GM18858 (cell line): Measurements from ENCODE around the gene CCNF.
"Not testable (repeated sequence)": the region's sequence is repeated elsewhere in the genome, so short reads cannot be mapped to it uniquely, and the experiment has no call there.

Experiments
- ATAC-seq: cut with Tn5 transposase; IDR thresholded peaks from one replicate; pipeline ENCODE4 v1.9.1; 2021; ENCODE audit not compliant: unreplicated experiment

The CCNF gene

GRCh38 chr16:2470603-2471015 is 41.4 kb downstream of the CCNF start:
- no peak for ATAC-seq

DNA sequence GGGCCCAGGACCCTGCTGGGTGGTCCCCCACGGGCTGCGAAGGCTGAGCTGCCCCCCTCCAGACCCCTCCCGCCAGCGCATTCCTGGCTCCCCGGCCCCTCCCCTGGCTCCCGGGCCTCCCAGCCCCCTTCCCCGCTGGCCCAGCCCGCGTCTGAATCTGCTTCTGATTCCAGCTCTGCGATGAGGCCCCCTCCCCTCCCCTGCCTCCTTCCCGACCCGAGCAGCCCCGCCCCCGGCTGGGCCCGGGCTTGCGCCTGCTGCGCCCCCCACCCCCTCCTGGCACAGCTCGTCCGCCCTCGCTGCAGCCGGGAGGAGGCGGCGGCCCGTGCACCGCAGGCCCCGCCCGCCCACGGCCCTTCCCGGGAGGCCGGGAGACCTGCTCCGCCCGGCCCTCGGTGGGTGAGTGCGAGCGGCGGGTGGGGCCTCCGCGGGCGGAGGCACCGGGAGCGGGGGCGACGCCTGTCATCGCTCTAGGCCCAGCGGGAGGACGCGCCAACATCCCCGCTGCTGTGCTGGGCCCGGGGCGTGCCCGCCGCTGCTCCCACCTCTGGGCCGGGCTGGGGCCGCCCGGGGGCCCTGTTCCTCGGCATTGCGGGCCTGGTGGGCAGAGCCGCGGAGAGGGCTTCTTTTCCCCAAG is 41.9 kb downstream of the CCNF start, which contains the start of gene NTN3:
Gene NTN3, plus strand, starts transcription at position 282 of the 637 bp plus-strand sequence. CDS start 405 bp downstream, outside the sequence.
- no peak for ATAC-seq

GRCh38 chr16:2471653-2472487 is 42.6 kb downstream of the CCNF start:
- ATAC-seq, result no peak

DNA sequence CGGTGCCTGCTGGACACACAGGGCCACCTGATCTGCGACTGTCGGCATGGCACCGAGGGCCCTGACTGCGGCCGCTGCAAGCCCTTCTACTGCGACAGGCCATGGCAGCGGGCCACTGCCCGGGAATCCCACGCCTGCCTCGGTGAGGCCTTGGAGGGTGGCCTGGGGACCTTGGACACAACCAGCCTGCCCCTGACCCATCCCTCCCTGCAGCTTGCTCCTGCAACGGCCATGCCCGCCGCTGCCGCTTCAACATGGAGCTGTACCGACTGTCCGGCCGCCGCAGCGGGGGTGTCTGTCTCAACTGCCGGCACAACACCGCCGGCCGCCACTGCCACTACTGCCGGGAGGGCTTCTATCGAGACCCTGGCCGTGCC is 43.2 kb downstream of the CCNF start:
- no peak for ATAC-seq

GRCh38 chr16:2472885-2473445 is 43.7 kb downstream of the CCNF start:
- ATAC-seq, result no peak

DNA sequence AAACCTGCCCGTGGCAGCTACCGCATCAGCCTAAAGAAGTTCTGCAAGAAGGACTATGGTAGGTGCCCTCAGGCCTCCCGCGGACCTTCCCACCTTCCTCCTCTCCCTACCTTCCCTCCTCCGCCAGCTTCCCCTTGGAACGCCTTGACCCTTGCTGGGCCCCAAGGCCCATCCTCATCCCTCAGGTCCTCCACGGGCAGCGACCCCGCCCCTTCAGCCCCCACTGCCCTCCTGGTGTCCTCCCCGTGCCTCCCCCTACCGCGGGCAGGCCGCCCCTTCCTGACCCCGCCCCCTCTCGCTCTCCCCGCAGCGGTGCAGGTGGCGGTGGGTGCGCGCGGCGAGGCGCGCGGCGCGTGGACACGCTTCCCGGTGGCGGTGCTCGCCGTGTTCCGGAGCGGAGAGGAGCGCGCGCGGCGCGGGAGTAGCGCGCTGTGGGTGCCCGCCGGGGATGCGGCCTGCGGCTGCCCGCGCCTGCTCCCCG is 44.2 kb downstream of the CCNF start:
- no peak for ATAC-seq

DNA sequence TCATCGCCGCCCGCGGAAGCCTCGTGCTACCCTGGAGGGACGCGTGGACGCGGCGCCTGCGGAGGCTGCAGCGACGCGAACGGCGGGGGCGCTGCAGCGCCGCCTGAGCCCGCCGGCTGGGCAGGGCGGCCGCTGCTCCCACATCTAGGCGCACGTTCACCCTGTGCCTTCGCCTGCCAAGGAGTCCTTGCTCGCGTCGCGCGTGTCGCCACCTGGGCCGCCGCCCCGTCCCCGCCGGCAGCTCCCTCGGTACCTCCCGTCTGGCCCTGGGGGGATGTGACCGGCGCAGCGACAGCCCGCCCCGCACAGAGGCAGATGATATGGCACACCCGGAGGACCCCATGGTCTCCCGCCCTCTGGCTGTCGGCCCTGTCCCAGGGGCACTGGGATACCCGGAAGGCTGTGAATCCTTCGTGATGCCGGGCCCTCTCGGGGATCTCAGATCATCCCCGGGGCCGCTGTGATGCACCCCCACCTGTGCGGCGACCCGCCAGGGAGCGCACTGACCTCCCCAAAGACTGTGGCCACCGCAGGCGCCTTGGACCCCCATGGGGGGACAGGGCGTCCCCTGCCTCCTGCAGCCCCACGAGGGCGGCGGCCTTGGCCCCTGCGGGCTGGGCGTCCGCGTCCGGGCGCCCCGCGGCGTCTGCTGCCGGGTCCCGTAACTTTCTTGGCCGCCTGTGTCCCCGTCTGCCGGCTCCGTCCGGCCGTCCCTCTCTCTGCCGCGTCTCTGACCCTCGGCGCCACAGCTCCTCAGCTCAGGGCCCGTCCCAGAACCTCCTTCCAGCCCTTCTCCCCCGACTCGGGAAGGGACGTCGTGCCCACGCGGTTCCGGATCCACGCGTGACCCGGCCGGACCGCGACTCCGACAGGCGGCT is 45.0 kb downstream of the CCNF start:
- ATAC-seq, result no peak

- no peak for ATAC-seq
Observed at GRCh38 chr16:2474877-2475412, 45.7 kb downstream of the CCNF start, which contains the start of gene TBC1D24. Gene TBC1D24 (plus strand): TSS chr16:2475127. CDS start chr16:2496149, 21,022 bp downstream.

DNA sequence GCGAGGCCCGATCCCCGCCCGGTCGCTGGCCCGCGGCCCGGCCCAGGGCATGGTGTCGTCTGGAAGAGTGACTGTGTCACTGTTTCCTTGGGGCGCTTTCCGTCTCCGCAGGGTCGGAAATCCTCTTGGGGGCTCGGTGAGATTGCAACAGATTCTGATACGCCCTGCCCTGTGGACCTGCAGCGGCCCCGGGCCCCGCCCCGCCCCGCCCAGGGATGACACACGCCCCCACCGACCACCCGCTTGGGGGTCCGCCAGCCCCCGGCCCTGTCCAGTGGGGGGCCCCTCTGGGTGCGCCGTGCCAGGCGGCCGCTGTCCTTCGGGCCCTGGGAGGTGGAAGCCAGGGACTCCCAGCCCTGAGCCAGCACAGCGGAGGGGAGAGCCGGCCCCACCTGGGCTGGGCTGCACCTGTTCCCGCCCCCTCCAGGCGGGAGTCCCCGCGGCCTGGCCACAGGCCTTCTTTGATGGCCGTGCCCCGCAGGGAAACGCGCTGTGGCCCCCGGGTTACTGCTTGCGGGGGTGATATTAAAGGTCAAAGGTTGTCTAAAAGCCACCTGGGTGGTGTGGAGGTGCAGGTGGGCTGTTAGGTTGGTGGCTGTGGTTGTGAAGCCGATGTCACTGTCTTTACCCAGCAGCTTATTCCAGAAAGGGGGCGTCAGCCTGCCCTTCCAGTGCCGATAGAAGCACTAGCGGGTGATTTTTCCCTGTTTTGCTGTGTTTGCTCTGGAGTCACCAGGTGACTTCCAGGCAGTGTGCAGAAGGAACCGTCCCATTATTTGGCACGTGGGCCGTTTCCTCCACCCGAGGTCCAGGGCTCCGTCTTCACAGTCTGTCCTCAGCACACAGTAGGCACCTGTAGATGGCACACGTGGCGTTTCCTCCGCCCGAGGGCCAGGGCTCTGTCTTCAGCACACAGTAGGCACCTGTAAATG is 46.4 kb downstream of the CCNF start:
- no peak for ATAC-seq

DNA sequence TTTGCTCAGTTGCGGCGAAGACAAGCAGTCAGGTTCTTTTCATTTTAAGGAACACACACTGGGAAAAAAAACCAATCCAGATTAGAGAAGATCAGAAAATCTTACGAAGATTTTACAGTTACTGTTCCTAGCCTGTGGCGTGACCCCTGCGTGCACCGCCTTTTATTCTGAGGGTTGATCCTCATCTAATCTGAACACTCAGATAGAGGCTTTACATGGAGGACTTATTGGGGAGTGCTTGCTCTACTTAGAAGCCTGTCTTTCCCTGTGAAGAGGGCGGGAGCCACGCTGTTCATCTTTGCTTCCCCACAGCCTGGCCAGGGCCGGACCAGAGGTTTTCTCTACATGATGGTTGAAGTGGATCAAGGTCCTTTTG is 47.1 kb downstream of the CCNF start:
- no peak for ATAC-seq

GRCh38 chr16:2476741-2477140 is 47.5 kb downstream of the CCNF start:
- no peak for ATAC-seq

- ATAC-seq, result no peak
Observed at GRCh38 chr16:2477327-2477726, 48.1 kb downstream of the CCNF start.

GRCh38 chr16:2478279-2478678 is 49.0 kb downstream of the CCNF start:
- no peak for ATAC-seq

GRCh38 chr16:2479996-2480395 is 50.7 kb downstream of the CCNF start:
- ATAC-seq, result not testable (repeated sequence)

GRCh38 chr16:2480948-2481347 is 51.7 kb downstream of the CCNF start:
- no peak for ATAC-seq

DNA sequence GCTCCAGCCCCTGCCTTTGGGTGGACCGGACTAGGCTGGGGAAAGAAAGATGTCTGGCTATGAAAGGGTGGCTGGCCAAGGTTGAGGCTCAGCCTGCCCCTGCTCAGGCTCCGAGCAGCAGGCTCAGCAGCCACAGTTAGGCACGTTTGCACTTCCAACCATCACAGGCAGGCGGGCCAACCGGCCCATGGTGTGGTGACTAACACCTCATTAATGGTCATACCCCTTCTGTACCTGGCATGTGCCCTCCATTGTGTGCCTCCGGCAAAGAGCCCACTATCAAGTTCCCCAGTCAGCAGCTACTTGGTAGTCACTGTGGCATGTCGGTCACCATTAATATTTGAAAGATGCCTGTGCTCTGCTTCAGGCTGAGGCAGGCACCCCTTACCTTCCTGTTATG is 52.4 kb downstream of the CCNF start:
- no peak for ATAC-seq

DNA sequence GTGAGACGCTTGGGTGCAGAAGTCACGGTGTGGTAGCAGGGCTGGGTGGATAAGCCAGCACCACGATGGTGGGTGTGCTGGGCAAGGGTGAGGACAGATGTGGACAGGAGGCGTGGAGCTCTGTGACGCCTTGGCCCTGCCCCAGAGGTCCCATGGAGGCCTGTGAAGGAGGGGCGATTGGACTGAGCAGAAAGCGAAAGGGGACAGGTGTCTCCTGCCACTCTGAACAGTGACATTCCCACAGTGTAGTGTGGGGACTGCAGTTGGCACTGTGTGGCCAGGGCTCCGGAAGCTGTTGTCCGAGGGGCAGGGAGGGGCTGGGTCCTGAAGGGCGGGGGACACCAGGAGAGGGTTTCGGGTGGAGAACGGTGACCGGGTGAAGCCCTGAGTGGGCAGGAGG is 53.0 kb downstream of the CCNF start:
- no peak for ATAC-seq

DNA sequence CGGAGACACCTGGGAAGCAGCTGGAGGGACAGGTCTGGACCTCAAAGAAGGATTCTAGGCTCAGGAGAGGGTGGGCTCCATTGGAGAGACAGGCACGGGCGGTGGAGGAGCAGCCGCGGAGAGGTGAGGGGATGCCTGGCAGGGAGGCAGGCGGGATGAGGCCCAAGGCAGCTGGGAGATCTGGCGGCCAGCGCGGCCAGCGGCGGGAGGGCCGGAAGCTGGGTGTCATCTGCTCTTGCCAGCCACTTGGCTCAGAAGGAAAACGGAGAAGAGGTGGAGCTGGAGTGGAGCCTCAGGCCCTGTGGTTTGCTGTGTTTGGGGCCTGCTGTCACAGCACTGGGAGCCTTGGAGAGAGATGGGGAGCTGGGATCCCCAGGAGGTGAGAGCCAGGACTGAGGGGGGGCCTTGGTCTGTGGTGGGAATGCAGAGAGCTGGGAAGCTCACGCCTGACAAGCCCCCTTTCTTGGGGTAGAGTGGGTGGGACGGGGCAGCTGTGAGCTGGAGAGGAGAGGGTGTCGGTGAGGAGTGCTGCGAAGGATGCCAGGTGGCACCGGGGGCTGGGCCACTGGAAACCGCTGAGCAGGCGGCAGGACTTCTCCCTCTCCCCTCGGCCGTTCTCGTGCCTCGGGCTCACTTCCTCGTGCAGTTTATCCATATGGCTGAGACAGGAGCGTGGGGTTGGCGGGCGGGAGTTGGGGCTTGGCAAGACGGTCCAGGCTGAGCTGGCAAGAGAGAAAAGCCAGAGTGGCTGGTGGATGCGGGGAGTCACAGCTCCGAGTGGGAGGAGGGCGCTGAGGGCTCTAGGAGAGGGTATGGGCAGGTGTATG is 53.7 kb downstream of the CCNF start:
- ATAC-seq, result no peak
